ENCODE data around the gene PRKCZ.

DNA sequence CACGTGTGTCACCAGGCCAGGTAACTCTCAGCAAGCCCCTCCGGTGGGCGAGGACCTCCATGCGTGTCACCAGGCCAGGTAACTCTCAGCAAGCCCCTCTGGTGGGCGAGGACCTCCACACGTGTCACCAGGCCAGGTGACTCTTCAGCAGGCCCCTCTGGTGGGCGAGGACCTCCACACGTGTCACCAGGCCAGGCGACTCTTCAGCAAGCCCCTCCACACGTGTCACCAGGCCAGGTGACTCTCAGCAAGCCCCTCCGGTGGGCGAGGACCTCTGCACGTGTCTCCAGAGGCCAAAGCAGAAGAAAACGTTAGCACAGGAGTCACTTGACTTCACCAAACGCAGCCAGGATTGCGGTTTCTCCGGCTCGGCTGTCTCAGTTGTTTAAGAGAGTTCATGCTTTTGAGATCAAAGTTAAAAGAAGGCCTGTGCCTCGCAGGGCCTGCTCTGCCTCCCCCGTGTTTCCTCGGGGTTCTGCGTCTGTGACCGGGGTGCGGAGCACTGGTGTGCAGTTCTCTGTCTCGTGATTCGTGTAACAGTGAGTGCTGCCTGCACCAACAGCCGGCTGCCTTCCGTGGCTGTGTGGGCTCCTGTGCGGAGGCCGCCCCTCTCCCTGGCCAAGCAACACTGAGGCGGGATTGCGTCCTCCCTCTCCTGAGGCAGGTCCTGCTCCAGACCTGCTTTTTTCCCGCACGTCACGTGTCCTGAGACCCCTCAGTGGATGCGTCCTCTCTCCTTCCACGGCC lies 56.6 kb downstream of the PRKCZ start:
- TF ChIP-seq TAF1 (IDR thresholded peaks at IDR 0.05; ENCODE audit: borderline replicate concordance, insufficient read depth, low read length) (no peak), POLR2AphosphoS5 (IDR thresholded peaks at IDR 0.05; ENCODE audit: low read depth, low read length) (no peak)

All from PFSK-1 (cell line).